T-helper 1 cell treated with Interleukin-12 subunit alpha and Interleukin-12 subunit beta and Interleukin-4 antibody, amounts not matched to agents 30 μg/mL and 1 μg/mL, for 36 hours (primary cell): ENCODE results near the gene EIF3A.

Experiments used
- H3K27ac Mint-ChIP-seq: one replicate; pipeline ENCODE4 v1.8.0; 2021; ENCODE audit warnings: mild to moderate bottlenecking, mixed read lengths
- H3K27me3 Mint-ChIP-seq: one replicate; pipeline ENCODE4 v1.8.0; 2021; ENCODE audit warnings: low read depth, mixed read lengths
- H3K36me3 Mint-ChIP-seq: one replicate; pipeline ENCODE4 v1.8.0; 2021; ENCODE audit warnings: low read depth, mixed read lengths
- H3K4me1 Mint-ChIP-seq: one replicate; pipeline ENCODE4 v1.8.0; 2021; ENCODE audit warnings: low read depth, mixed read lengths
- H3K4me3 Mint-ChIP-seq: one replicate; pipeline ENCODE4 v1.8.0; 2021; ENCODE audit warnings: mild to moderate bottlenecking, moderate library complexity, mixed read lengths
- H3K9me3 Mint-ChIP-seq: one replicate; pipeline ENCODE4 v1.8.0; 2021; ENCODE audit warnings: mixed read lengths

Gene EIF3A

GRCh38 chr10:119079599-119080520 is 757 bp downstream of the EIF3A start:
- peaks cover 28% of the 10 kb centered on the region for H3K36me3 Mint-ChIP-seq
- no peaks in the 10 kb centered on the region for H3K9me3 Mint-ChIP-seq
- peak overlapping the region; percentile 96 for H3K27ac Mint-ChIP-seq
- no peaks in the 10 kb centered on the region for H3K27me3 Mint-ChIP-seq
- H3K4me3 Mint-ChIP-seq = peak overlapping the region; percentile 100
- H3K4me1 Mint-ChIP-seq = peaks cover 37% of the 10 kb centered on the region

- Mint-ChIP-seq H3K4me1 (peaks cover 37% of the 10 kb centered on the region), H3K9me3 (no peaks in the 10 kb centered on the region), H3K36me3 (peaks cover 28% of the 10 kb centered on the region), H3K27ac (peak overlapping the region; percentile 96), H3K4me3 (peak overlapping the region; percentile 100), H3K27me3 (no peaks in the 10 kb centered on the region)
Measured at GRCh38 chr10:119078422-119079179, 2.0 kb downstream of the EIF3A start.

GRCh38 chr10:119073584-119073983 is 7.0 kb downstream of the EIF3A start:
- no peaks in the 10 kb centered on the region for H3K9me3 Mint-ChIP-seq
- H3K27ac Mint-ChIP-seq = no peak overlapping the region
- peaks cover 40% of the 10 kb centered on the region for H3K36me3 Mint-ChIP-seq
- H3K27me3 Mint-ChIP-seq = no peaks in the 10 kb centered on the region
- peaks cover 33% of the 10 kb centered on the region for H3K4me1 Mint-ChIP-seq
- no peak overlapping the region for H3K4me3 Mint-ChIP-seq

- Mint-ChIP-seq H3K4me1 (peaks cover 26% of the 10 kb centered on the region), H3K27ac (no peak overlapping the region), H3K36me3 (peaks cover 47% of the 10 kb centered on the region), H3K4me3 (no peak overlapping the region), H3K27me3 (no peaks in the 10 kb centered on the region), H3K9me3 (no peaks in the 10 kb centered on the region)
Measured at GRCh38 chr10:119070395-119071165, 10.0 kb downstream of the EIF3A start.

- peaks cover 61% of the 10 kb centered on the region for H3K36me3 Mint-ChIP-seq
- peaks cover 8% of the 10 kb centered on the region for H3K4me1 Mint-ChIP-seq
- H3K4me3 Mint-ChIP-seq = no peak overlapping the region
- H3K27me3 Mint-ChIP-seq = no peaks in the 10 kb centered on the region
- H3K27ac Mint-ChIP-seq = no peak overlapping the region
- no peaks in the 10 kb centered on the region for H3K9me3 Mint-ChIP-seq
Measured at GRCh38 chr10:119061926-119062325, 18.7 kb downstream of the EIF3A start.

- Mint-ChIP-seq H3K4me3 (no peak overlapping the region), H3K9me3 (no peaks in the 10 kb centered on the region), H3K4me1 (peaks cover 8% of the 10 kb centered on the region), H3K36me3 (peaks cover 63% of the 10 kb centered on the region), H3K27me3 (no peaks in the 10 kb centered on the region), H3K27ac (no peak overlapping the region)
Measured at GRCh38 chr10:119061352-119061751, 19.3 kb downstream of the EIF3A start.

- H3K36me3 Mint-ChIP-seq = peaks cover 63% of the 10 kb centered on the region
- H3K9me3 Mint-ChIP-seq = no peaks in the 10 kb centered on the region
- H3K27ac Mint-ChIP-seq = no peak overlapping the region
- peaks cover 4% of the 10 kb centered on the region for H3K4me1 Mint-ChIP-seq
- no peaks in the 10 kb centered on the region for H3K27me3 Mint-ChIP-seq
- H3K4me3 Mint-ChIP-seq = no peak overlapping the region
Measured at GRCh38 chr10:119060107-119060506, 20.5 kb downstream of the EIF3A start.

GRCh38 chr10:119059557-119059956 is 21.1 kb downstream of the EIF3A start:
- H3K27me3 Mint-ChIP-seq = no peaks in the 10 kb centered on the region

GRCh38 chr10:119058010-119058409 is 22.6 kb downstream of the EIF3A start:
- H3K4me3 Mint-ChIP-seq = no peak overlapping the region
- no peaks in the 10 kb centered on the region for H3K27me3 Mint-ChIP-seq
- no peaks in the 10 kb centered on the region for H3K4me1 Mint-ChIP-seq
- peaks cover 59% of the 10 kb centered on the region for H3K36me3 Mint-ChIP-seq
- no peaks in the 10 kb centered on the region for H3K9me3 Mint-ChIP-seq
- H3K27ac Mint-ChIP-seq = peak overlapping the region; percentile 3

More at GRCh38 chr10:119059557-119059956, 21.1 kb downstream of the EIF3A start:
- Mint-ChIP-seq H3K36me3 (peaks cover 64% of the 10 kb centered on the region), H3K27ac (no peak overlapping the region), H3K9me3 (no peaks in the 10 kb centered on the region), H3K4me1 (peaks cover 1% of the 10 kb centered on the region), H3K4me3 (no peak overlapping the region)

GRCh38 chr10:119055472-119055871 is 25.1 kb downstream of the EIF3A start:
- Mint-ChIP-seq H3K36me3 (peaks cover 72% of the 10 kb centered on the region), H3K4me3 (no peak overlapping the region), H3K27ac (no peak overlapping the region), H3K27me3 (no peaks in the 10 kb centered on the region), H3K4me1 (peaks cover 9% of the 10 kb centered on the region), H3K9me3 (no peaks in the 10 kb centered on the region)

- peaks cover 64% of the 10 kb centered on the region for H3K36me3 Mint-ChIP-seq
- peaks cover 25% of the 10 kb centered on the region for H3K4me1 Mint-ChIP-seq
- H3K27ac Mint-ChIP-seq = no peak overlapping the region
- no peak overlapping the region for H3K4me3 Mint-ChIP-seq
- no peaks in the 10 kb centered on the region for H3K27me3 Mint-ChIP-seq
- no peaks in the 10 kb centered on the region for H3K9me3 Mint-ChIP-seq
Measured at GRCh38 chr10:119051775-119052174, 28.8 kb downstream of the EIF3A start.

- H3K9me3 Mint-ChIP-seq = no peaks in the 10 kb centered on the region
- peaks cover 67% of the 10 kb centered on the region for H3K36me3 Mint-ChIP-seq
- H3K27me3 Mint-ChIP-seq = no peaks in the 10 kb centered on the region
- no peak overlapping the region for H3K4me3 Mint-ChIP-seq
- H3K27ac Mint-ChIP-seq = no peak overlapping the region
- peaks cover 30% of the 10 kb centered on the region for H3K4me1 Mint-ChIP-seq
Measured at GRCh38 chr10:119049777-119050176, 30.8 kb downstream of the EIF3A start.

GRCh38 chr10:119049361-119049760 is 31.3 kb downstream of the EIF3A start:
- H3K36me3 Mint-ChIP-seq = peaks cover 65% of the 10 kb centered on the region
- peaks cover 30% of the 10 kb centered on the region for H3K4me1 Mint-ChIP-seq
- H3K9me3 Mint-ChIP-seq = no peaks in the 10 kb centered on the region
- H3K27ac Mint-ChIP-seq = no peak overlapping the region
- H3K4me3 Mint-ChIP-seq = no peak overlapping the region
- H3K27me3 Mint-ChIP-seq = no peaks in the 10 kb centered on the region

- Mint-ChIP-seq H3K9me3 (no peaks in the 10 kb centered on the region), H3K36me3 (peaks cover 61% of the 10 kb centered on the region), H3K4me1 (peaks cover 31% of the 10 kb centered on the region)
Measured at GRCh38 chr10:119045561-119045960, 35.1 kb downstream of the EIF3A start.

More at GRCh38 chr10:119045561-119045960, 35.1 kb downstream of the EIF3A start:
- H3K4me3 Mint-ChIP-seq = no peak overlapping the region
- H3K27ac Mint-ChIP-seq = no peak overlapping the region
- no peaks in the 10 kb centered on the region for H3K27me3 Mint-ChIP-seq
